ENCODE data around the gene ZNF326. TPM values are rescaled to one million over a fixed set of nuclear protein-coding genes. Genes with fewer than 3 reads are reported as not detected.
"Not testable (repeated sequence)": the region's sequence is repeated elsewhere in the genome, so short reads cannot be mapped to it uniquely, and the experiment has no call there.

The ZNF326 gene
- total RNA-seq, 1 donor, result 15.2 TPM

GRCh38 chr1:89989799-89990198 lies 5.1 kb upstream of the ZNF326 start:
- no peak for TF ChIP-seq CTCF (IDR thresholded peaks at IDR 0.05; ENCODE audit: insufficient read depth, low read length)
- no peak overlapping the region for H3K4me3 ChIP-seq (ENCODE audit: low read depth, low read length)
- no peak for DNase-seq (ENCODE audit: low read depth)

- no peak overlapping the region for H3K4me3 ChIP-seq (ENCODE audit: low read depth, low read length)
- no peak for DNase-seq (ENCODE audit: low read depth)
- no peak for TF ChIP-seq CTCF (IDR thresholded peaks at IDR 0.05; ENCODE audit: insufficient read depth, low read length)
Observed at GRCh38 chr1:89990976-89991831, 3.7 kb upstream of the ZNF326 start.

- no peak for DNase-seq (ENCODE audit: low read depth)
- H3K4me3 ChIP-seq (ENCODE audit: low read depth, low read length), result no peak overlapping the region
- TF ChIP-seq CTCF (IDR thresholded peaks at IDR 0.05; ENCODE audit: insufficient read depth, low read length), result no peak
Observed at GRCh38 chr1:89993541-89993940, 1.4 kb upstream of the ZNF326 start.

DNA sequence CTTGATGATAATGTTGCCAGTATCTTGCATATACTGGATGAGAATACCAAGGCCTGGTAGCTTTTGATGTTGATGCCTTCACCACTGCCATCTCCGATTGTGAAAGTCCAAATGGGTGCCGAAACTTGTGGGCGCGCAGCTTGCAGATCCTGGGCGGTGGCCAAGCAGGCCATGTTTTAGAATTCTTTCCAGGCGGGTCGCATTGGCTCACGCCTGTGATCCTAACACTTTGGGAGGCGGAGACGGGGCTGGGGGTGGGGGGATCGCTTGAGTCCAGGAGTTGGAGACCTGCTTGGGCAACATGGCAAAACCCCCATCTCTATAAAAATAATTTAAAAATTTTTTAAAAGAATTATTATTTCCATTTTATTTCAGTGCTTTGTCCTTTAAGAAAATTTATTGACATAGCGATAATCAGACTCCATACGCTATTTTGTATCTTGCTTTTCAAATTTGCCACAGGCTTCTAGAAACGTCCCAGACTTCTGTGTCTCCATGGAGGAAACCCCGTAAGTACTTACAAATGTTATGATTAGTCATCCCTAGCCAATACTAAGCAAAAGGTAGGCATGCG lies 592 bp upstream of the ZNF326 start:
- DNase-seq (ENCODE audit: low read depth), result no peak
- peak overlapping the region; percentile 94 for H3K4me3 ChIP-seq (ENCODE audit: low read depth, low read length)
- TF ChIP-seq CTCF (IDR thresholded peaks at IDR 0.05; ENCODE audit: insufficient read depth, low read length), result no peak

GRCh38 chr1:89995598-89996449 lies 914 bp downstream of the ZNF326 start:
- H3K4me3 ChIP-seq (ENCODE audit: low read depth, low read length), result peak overlapping the region; percentile 94
- TF ChIP-seq CTCF (IDR thresholded peaks at IDR 0.05; ENCODE audit: insufficient read depth, low read length), result no peak
- peak; percentile 53 for DNase-seq (ENCODE audit: low read depth)

DNA sequence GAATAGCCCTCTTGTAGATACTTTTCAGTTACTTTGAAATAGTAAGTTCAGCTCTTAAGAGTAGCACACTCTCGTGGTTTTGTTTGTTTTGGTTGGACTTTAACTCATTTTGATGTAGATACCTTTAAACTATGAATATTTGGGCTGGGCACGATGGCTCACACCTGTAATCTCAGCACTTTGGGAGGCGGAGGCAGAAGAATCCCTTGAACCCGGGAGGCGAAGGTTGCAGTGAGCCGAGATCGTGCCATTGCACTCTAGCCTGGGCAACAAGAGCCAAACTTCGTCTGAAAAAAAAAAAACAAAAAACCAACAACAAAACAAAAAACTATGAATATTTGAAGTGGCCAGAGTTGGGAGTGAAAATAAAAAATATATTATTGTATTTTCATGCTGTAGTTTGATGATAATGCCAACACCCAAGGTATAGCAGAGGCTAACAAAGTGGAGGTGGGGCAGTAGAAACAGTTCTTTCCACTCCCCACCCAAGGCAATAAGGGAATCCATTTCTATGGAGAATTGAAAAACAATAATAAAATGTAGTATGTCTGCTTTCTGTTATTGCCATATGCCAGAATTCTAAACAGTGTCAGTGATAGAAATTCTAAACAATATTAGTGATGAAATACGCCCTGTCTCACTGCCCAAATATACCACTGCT lies 1.7 kb downstream of the ZNF326 start:
- DNase-seq (ENCODE audit: low read depth), result no peak
- H3K4me3 ChIP-seq (ENCODE audit: low read depth, low read length), result peak overlapping the region; percentile 94
- no peak for TF ChIP-seq CTCF (IDR thresholded peaks at IDR 0.05; ENCODE audit: insufficient read depth, low read length)

GRCh38 chr1:89997152-89997551 lies 2.2 kb downstream of the ZNF326 start:
- DNase-seq (ENCODE audit: low read depth), result not testable (repeated sequence)
- H3K4me3 ChIP-seq (ENCODE audit: low read depth, low read length), result peak overlapping the region; percentile 94
